GM12865 (cell line): Measurements from ENCODE around the gene NACA.
"Not testable (repeated sequence)": the region's sequence is repeated elsewhere in the genome, so short reads cannot be mapped to it uniquely, and the experiment has no call there.

Experiments used
- DNase-seq: peaks from one replicate; pipeline ENCODE4 v3.0.0; 2010; ENCODE audit warnings: low read depth
- H3K4me3 ChIP-seq: 2 replicates; pipeline ENCODE4 v1.5.1; 2011; ENCODE audit warnings: mild to moderate bottlenecking, low read depth, low read length, control low read depth
- CTCF ChIP-seq: IDR thresholded peaks from 2 replicates; pipeline ENCODE4 v1.5.1; 2011; ENCODE audit warnings: low read length, control low read depth, low read depth, inconsistent platforms; ENCODE audit not compliant: insufficient read depth; ENCODE audit errors: missing control alignments

Gene NACA

GRCh38 chr12:56761812-56762211 lies 36.7 kb upstream of the NACA start:
- no peak for TF ChIP-seq CTCF
- DNase-seq, result no peak
- H3K4me3 ChIP-seq, result no peak overlapping the region

- no peak overlapping the region for H3K4me3 ChIP-seq
Observed at GRCh38 chr12:56760460-56760859, 35.4 kb upstream of the NACA start.

GRCh38 chr12:56759263-56759908 lies 34.3 kb upstream of the NACA start:
- TF ChIP-seq CTCF, result no peak
- DNase-seq, result no peak

More at GRCh38 chr12:56760460-56760859, 35.4 kb upstream of the NACA start:
- DNase-seq, result no peak
- TF ChIP-seq CTCF, result no peak

GRCh38 chr12:56758728-56759262 lies 33.7 kb upstream of the NACA start:
- DNase-seq, result no peak
- H3K4me3 ChIP-seq, result no peak overlapping the region
- no peak for TF ChIP-seq CTCF

More at GRCh38 chr12:56759263-56759908, 34.3 kb upstream of the NACA start:
- no peak overlapping the region for H3K4me3 ChIP-seq

- H3K4me3 ChIP-seq, DNase-seq: not testable (repeated sequence)
Observed at GRCh38 chr12:56757971-56758370, 32.9 kb upstream of the NACA start.

- no peak for TF ChIP-seq CTCF
- H3K4me3 ChIP-seq, result no peak overlapping the region
- DNase-seq, result no peak
Observed at GRCh38 chr12:56753566-56753965, 28.5 kb upstream of the NACA start.

GRCh38 chr12:56751712-56752598 lies 26.9 kb upstream of the NACA start, which contains the start of gene PRIM1:
Gene PRIM1, minus strand, starts transcription at chr12:56752323. Its CDS starts 25 bp downstream, at chr12:56752298.
- H3K4me3 ChIP-seq, result peak within 1 kb of the TSS; percentile 88
- peak; percentile 94 for DNase-seq
- peak; percentile 7 for TF ChIP-seq CTCF

GRCh38 chr12:56750596-56750995 lies 25.5 kb upstream of the NACA start:
- peak overlapping the region; percentile 88 for H3K4me3 ChIP-seq

More at GRCh38 chr12:56750596-56750995, 25.5 kb upstream of the NACA start:
- DNase-seq, result not testable (repeated sequence)
